Pancreas (tissue), 10 donors: ENCODE results near the gene AGBL1. TPM values are rescaled to one million over a fixed set of nuclear protein-coding genes. Genes with fewer than 3 reads are reported as not detected.

Experiments used
- ATAC-seq, 4 donors: fragments of 200-7000 bp; cut with Tn5 transposase; one replicate each; pipeline versions ENCODE4 v1.8.0 to v1.9.1; 2020; ENCODE audit warnings: mild to moderate bottlenecking in 4 of 4, moderate library complexity in 4 of 4
- DNase-seq, 6 donors: peaks; one replicate each; pipeline ENCODE4 v3.0.0-alpha.2; 2020
- FAIRE-seq: peaks from 2 replicates; lab custom pipeline; 2012; peaks lifted over from hg19 to GRCh38; lab: Jason Lieb, UNC
- H3K27ac ChIP-seq, 4 donors: fragments of 200-600 bp; sonication (generic); 1 replicate in 3 of 4; 2 replicates in 1 of 4; pipeline versions ENCODE4 v1.5.0 to v1.8.0; 2020
- H3K27me3 ChIP-seq, 4 donors: fragments of 200-600 bp; one replicate each; pipeline ENCODE4 v1.8.0; 2021
- H3K36me3 ChIP-seq, 3 donors: fragments of 200-600 bp; sonication (generic) in 1 of 3; one replicate each; pipeline versions ENCODE4 v1.5.0 to v1.8.0; 2020 to 2021
- H3K4me1 ChIP-seq, 3 donors: fragments of 200-600 bp; one replicate each; pipeline ENCODE4 v1.8.0; 2021
- H3K4me3 ChIP-seq, 4 donors: fragments of 200-600 bp; sonication (generic) in 2 of 4; one replicate each; pipeline versions ENCODE4 v1.5.0 to v1.8.0; 2020 to 2021
- H3K9me3 ChIP-seq, 4 donors: fragments of 200-600 bp; one replicate each; pipeline ENCODE4 v1.8.0; 2021
- WGBS, 2 donors: extraction: QIAGEN DNeasy Blood & Tissue Kit; methylation state at CpG; one replicate each; pipeline ENCODE4 v1.1.7; 2013; 5-methylcytosine and 5-hydroxymethylcytosine counted together
- intact Hi-C, 3 donors: fragments of 100-400 bp; cut with DNase I; formaldehyde crosslinking; loops; one replicate each; pipeline versions ENCODE4 v1.11.1 to v1.14.2; 2022
- polyA plus RNA-seq, 2 donors: library from polyadenylated mRNA; stranded (reverse); fragments of 200-250 nt; gene quantifications; one replicate each; pipeline ENCODE4 v1.2.3, GENCODE V29; 2013
- total RNA-seq, 6 donors: library from RNA; stranded (reverse); fragmentation: NEBNext Ultra II Directional in 4 of 6; extraction: Animal tissue kit (Norgen Biotek cat#: 25700) in 4 of 6; gene quantifications; one replicate each; pipeline versions ENCODE4 v1.2.1 to v1.2.4, GENCODE V29; 2021 to 2023
- TF ChIP-seq, protein P1 (sequence below), 4 donors: fragments of 200-600 bp; sonication (generic) in 3 of 4; IDR thresholded peaks; one replicate each; pipeline versions ENCODE4 v1.5.0 to v1.8.0; 2021; ENCODE audit warnings: antibody characterized with exemption in 4 of 4
- donor health status: healthy with polysubstance abuse.
- donor health status: DM: no; HTN: no; CAD: no; lungs with moderate emphysema.
- donor health status: DM: no; HTN: no; CAD: no.
- donor health status: control.
- donor health status: control.
- donor health status: Bipolar disorder and iron deficiency.
- donor health status: DM: yes; HTN: yes; CAD: no.
- donor health status: DM: no; HTN: no; CAD: no.
- donor health status: DM: no; HTN: no; CAD: no.
- donor health status: DM: yes; HTN: yes; CAD: no.

AGBL1 gene
- total and polyA plus RNA-seq, 8 donors: under 0.01 to 0.06 (median 0.05) TPM; not detected in 5

DNA sequence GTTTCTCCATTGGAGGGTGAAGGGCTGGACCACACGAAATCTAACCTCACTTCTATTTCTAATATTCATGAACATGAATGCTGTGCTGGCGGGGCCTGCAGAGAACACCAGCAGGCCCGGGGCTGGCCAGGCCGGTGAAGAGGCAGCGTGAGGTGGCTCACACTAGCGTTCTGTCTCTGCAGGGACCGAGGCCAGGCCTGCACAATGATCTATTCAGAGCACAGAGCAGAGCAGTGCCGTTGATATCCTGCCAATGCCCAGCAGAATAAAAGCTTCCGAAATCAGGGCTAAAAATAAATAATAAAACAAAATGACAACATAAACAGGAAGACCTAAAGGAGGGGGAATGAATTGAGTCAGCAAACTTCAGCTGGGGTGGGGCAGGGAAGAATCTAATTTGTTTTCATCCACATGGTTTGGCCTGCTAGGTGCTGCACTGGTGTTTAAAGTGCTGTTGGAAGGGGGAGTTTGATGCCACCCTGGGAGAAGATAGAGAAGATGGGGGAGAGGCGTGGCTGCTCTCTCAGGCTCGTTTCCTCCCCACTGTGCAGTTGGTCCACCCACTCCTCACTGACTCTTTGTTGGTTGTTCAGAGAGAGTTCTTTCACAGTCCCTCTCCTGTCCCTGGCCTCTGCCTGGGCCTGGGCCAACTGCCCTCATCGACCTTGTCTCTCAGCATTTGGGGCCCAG is 837.1 kb downstream of the AGBL1 start:
- FAIRE-seq (no peak), DNase-seq (peak in 1 of 6 donors; percentile 14), ATAC-seq (peak in 2 of 4 donors; percentile 64 to 77)
- Histone ChIP-seq H3K9me3 (no peaks in the 10 kb centered on the region), H3K27ac (no peak overlapping the region), H3K27me3 (no peaks in the 10 kb centered on the region), H3K4me1 (no peaks in the 10 kb centered on the region), H3K36me3 (no peaks in the 10 kb centered on the region), H3K4me3 (no peak overlapping the region)
- TF ChIP-seq, protein P1, sequence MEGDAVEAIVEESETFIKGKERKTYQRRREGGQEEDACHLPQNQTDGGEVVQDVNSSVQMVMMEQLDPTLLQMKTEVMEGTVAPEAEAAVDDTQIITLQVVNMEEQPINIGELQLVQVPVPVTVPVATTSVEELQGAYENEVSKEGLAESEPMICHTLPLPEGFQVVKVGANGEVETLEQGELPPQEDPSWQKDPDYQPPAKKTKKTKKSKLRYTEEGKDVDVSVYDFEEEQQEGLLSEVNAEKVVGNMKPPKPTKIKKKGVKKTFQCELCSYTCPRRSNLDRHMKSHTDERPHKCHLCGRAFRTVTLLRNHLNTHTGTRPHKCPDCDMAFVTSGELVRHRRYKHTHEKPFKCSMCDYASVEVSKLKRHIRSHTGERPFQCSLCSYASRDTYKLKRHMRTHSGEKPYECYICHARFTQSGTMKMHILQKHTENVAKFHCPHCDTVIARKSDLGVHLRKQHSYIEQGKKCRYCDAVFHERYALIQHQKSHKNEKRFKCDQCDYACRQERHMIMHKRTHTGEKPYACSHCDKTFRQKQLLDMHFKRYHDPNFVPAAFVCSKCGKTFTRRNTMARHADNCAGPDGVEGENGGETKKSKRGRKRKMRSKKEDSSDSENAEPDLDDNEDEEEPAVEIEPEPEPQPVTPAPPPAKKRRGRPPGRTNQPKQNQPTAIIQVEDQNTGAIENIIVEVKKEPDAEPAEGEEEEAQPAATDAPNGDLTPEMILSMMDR (IDR thresholded peaks at IDR 0.05): no peak
- 46 to 52% methylated on average over 12 of the region's 12 CpGs for WGBS, 2 donors
- intact Hi-C loops: loop anchor here in 2 of 3 donors (10.0 kb wide), 2 partner anchors 688 to 1328 kb away; no protein-coding TSS in a partner anchor

DNA sequence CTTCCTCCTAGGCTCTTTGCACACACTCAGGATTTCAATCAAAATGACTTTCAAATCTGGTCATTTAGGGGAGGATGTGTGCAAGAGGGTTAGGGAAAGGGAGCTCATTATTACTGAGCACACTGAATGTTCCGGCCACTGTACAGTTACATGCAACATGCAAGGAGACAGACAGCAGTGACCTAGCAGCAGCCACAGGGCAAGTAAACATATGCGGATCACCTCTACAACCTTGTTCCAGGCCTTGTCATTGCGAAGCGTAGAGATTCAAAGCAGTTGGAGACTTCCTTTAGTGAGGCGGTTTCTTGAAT is 837.6 kb downstream of the AGBL1 start:
- Histone ChIP-seq H3K4me1 (no peaks in the 10 kb centered on the region), H3K27ac (no peak overlapping the region), H3K9me3 (no peaks in the 10 kb centered on the region), H3K4me3 (no peak overlapping the region), H3K27me3 (no peaks in the 10 kb centered on the region), H3K36me3 (no peaks in the 10 kb centered on the region)
- 89 to 90% methylated on average over 5 of the region's 5 CpGs for WGBS, 2 donors
- FAIRE-seq (no peak), ATAC-seq (no peak), DNase-seq (no peak)
- intact Hi-C loops: loop anchor here in 2 of 3 donors (10.0 kb wide), 2 partner anchors 687 to 1327 kb away; no protein-coding TSS in a partner anchor
- TF ChIP-seq, protein P1 (IDR thresholded peaks at IDR 0.05): no peak

DNA sequence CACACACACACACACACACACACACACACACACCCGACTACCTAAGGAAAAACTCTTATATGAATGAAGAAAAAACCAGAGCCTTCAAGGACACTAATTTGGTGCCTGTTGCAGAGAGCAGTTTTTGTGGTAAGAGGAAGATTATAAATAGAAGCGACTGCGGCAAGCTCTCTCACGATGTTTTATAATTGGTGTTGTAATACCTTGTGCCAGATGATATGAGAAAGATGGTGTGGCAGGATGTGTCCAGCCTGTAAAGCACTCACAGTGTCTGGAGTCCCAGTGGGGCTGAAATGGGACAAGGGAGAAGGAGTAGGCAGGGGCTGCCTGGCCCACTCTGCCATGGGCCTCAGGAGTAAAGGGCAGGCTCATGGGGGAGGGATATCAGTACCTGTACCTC is 839.9 kb downstream of the AGBL1 start:
- H3K27me3 ChIP-seq: no peaks in the 10 kb centered on the region
- no peaks in the 10 kb centered on the region for H3K4me1 ChIP-seq
- ATAC-seq: no peak
- no peak overlapping the region for H3K27ac ChIP-seq
- H3K9me3 ChIP-seq: no peaks in the 10 kb centered on the region
- WGBS, 2 donors: 60 to 75% methylated on average over 4 of the region's 4 CpGs
- no peaks in the 10 kb centered on the region for H3K36me3 ChIP-seq
- DNase-seq: no peak
- TF ChIP-seq, protein P1 (IDR thresholded peaks at IDR 0.05): no peak
- intact Hi-C loops: loop anchor here in 2 of 3 donors (10.0 kb wide), 2 partner anchors 685 to 1325 kb away; no protein-coding TSS in a partner anchor
- H3K4me3 ChIP-seq: no peak overlapping the region
- no peak for FAIRE-seq

DNA sequence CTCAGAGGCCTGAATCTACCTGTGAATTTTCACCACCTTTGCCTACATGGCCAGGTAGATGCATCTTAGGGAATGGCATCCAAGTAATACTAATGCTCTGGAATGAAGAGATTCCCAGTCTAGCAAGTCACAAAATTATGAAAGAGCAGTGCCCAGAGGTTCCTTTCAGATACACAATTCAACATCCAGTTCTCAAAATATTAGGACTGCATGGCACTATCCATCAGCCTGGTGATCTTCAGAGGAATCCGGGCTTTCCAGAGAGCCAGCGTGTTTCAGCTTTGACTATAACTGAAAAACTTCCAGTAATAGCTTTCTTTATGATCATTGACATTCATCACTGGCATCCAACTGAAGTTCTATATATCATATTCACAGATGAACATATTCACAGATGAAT is 849.8 kb downstream of the AGBL1 start:
- peaks cover 0 to 6% (median 0%) of the 10 kb centered on the region in 4 donors for H3K27me3 ChIP-seq
- TF ChIP-seq, protein P1 (IDR thresholded peaks at IDR 0.05): no peak
- WGBS, 2 donors: 75 to 79% methylated on average over 2 of the region's 2 CpGs
- no peak overlapping the region for H3K4me3 ChIP-seq
- H3K4me1 ChIP-seq: no peaks in the 10 kb centered on the region
- ATAC-seq: no peak
- no peaks in the 10 kb centered on the region for H3K9me3 ChIP-seq
- H3K36me3 ChIP-seq: no peaks in the 10 kb centered on the region
- no peak for DNase-seq
- intact Hi-C loops: no loop called here
- no peak overlapping the region for H3K27ac ChIP-seq
- no peak for FAIRE-seq

DNA sequence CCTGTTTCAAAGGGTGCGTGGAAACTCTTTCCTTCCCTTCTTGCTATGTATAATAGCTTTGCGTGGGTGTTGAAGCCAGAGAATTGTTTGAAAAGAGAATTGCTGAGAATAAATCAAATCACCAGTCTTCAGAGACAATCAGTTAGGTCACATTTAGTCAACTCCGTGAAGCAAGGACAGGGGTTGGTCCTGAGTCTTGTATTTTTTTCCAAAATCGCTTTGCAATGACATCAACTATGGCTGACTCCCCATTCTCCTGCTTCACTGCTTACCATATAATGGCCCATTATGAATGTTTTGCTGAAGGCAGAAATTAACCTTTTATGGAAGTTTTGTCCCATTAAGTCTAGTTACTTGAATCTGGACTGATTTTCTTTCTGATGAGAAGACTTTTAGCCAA is 852.8 kb downstream of the AGBL1 start:
- Histone ChIP-seq H3K27ac (no peak overlapping the region), H3K9me3 (no peaks in the 10 kb centered on the region), H3K27me3 (peaks cover 0 to 6% (median 0%) of the 10 kb centered on the region in 4 donors), H3K4me1 (no peaks in the 10 kb centered on the region), H3K36me3 (no peaks in the 10 kb centered on the region), H3K4me3 (no peak overlapping the region)
- TF ChIP-seq, protein P1 (IDR thresholded peaks at IDR 0.05): no peak
- WGBS, 2 donors: 64 to 72% methylated on average over 4 of the region's 4 CpGs
- ATAC-seq (no peak), DNase-seq (no peak), FAIRE-seq (no peak)
- intact Hi-C loops: no loop called here
